Keratinocyte (primary cell): ENCODE measurements around the gene KLHDC4. TPM values are rescaled to one million over a fixed set of nuclear protein-coding genes. Genes with fewer than 3 reads are reported as not detected.

Experiments
- DNase-seq: peaks from one replicate; pipeline ENCODE4 v3.0.0-alpha.2; 2011; ENCODE audit warnings: low read depth, missing footprints, low spot score
- FAIRE-seq: peaks from 2 replicates; lab custom pipeline; 2011; peaks lifted over from hg19 to GRCh38; lab: Jason Lieb, UNC
- H2AFZ ChIP-seq: 2 replicates; pipeline ENCODE4 v1.6.0; 2012; ENCODE audit warnings: low read length, control low read depth, inconsistent platforms; ENCODE audit not compliant: control insufficient read depth
- H3K27ac ChIP-seq: 2 replicates; pipeline ENCODE4 v1.5.1; 2011; ENCODE audit warnings: low read length; ENCODE audit not compliant: control insufficient read depth, insufficient read depth
- H3K27me3 ChIP-seq: 3 replicates; pipeline ENCODE4 v1.6.0; 2011; ENCODE audit warnings: low read length; ENCODE audit not compliant: control insufficient read depth, insufficient read depth; ENCODE audit errors: extremely low read depth
- H3K36me3 ChIP-seq, 2 experiments: 2 replicates in 1 of 2; 3 replicates in 1 of 2; pipeline ENCODE4 v1.5.1; 2011; ENCODE audit warnings: low read length in 2 of 2, mild to moderate bottlenecking in 1 of 2; ENCODE audit not compliant: control insufficient read depth in 2 of 2, insufficient read depth in 2 of 2; ENCODE audit errors: extremely low read depth in 1 of 2
- H3K4me1 ChIP-seq: 3 replicates; pipeline ENCODE4 v1.5.1; 2011; ENCODE audit warnings: low read length; ENCODE audit not compliant: control insufficient read depth, insufficient read depth; ENCODE audit errors: extremely low read depth
- H3K4me2 ChIP-seq: 3 replicates; pipeline ENCODE4 v1.6.0; 2011; ENCODE audit warnings: low read depth, low read length; ENCODE audit not compliant: control insufficient read depth, insufficient read depth; ENCODE audit errors: extremely low read depth
- H3K4me3 ChIP-seq, 3 experiments: fragments of 200-600 bp in 1 of 3; sonication (generic) in 1 of 3; 2 replicates in 2 of 3; 3 replicates in 1 of 3; pipeline ENCODE4 v1.5.1; 2011 to 2016; ENCODE audit warnings: low read length in 3 of 3, mild to moderate bottlenecking in 3 of 3, control low read depth in 2 of 3, inconsistent platforms in 1 of 3, low read depth in 1 of 3, mixed read lengths in 1 of 3, mixed run types in 1 of 3, moderate library complexity in 1 of 3; ENCODE audit not compliant: control insufficient read depth in 2 of 3, insufficient read depth in 2 of 3; ENCODE audit errors: extremely low read depth in 1 of 3
- H3K79me2 ChIP-seq: 2 replicates; pipeline ENCODE4 v1.6.0; 2012; ENCODE audit warnings: low read length; ENCODE audit not compliant: control insufficient read depth, insufficient read depth
- H3K9ac ChIP-seq: 3 replicates; pipeline ENCODE4 v1.6.0; 2011; ENCODE audit warnings: low read length; ENCODE audit not compliant: control insufficient read depth, insufficient read depth; ENCODE audit errors: extremely low read depth
- H3K9me1 ChIP-seq: 3 replicates; pipeline ENCODE4 v1.6.0; 2011; ENCODE audit warnings: low read length; ENCODE audit not compliant: control insufficient read depth, insufficient read depth; ENCODE audit errors: extremely low read depth
- H3K9me3 ChIP-seq: 2 replicates; pipeline ENCODE4 v1.5.1; 2012; ENCODE audit warnings: low read depth, low read length; ENCODE audit not compliant: control insufficient read depth
- H4K20me1 ChIP-seq: 3 replicates; pipeline ENCODE4 v1.6.0; 2011; ENCODE audit warnings: low read length; ENCODE audit not compliant: control insufficient read depth, insufficient read depth; ENCODE audit errors: extremely low read depth
- EZH2 ChIP-seq: IDR thresholded peaks from one replicate; pipeline ENCODE4 v1.6.1; 2012; ENCODE audit warnings: inconsistent platforms, mild to moderate bottlenecking, low read length, moderate library complexity
- dilution Hi-C: fragments of 300-500 bp; cut with MboI; formaldehyde crosslinking; loops from one replicate; pipeline ENCODE4 v1.7.0; 2020; ENCODE audit warnings: low sequenced_read_pairs; ENCODE audit not compliant: extremely low pct_ligation_motif_present
- polyA plus RNA-seq, 5 experiments: library from polyadenylated mRNA; depleted of rRNA in 3 of 5; stranded (reverse) in 3 of 5; stranded (forward) in 1 of 5; unstranded in 1 of 5; fragments of >200 nt; gene quantifications; 1 replicate in 1 of 5; 2 replicates in 3 of 5; 3 replicates in 1 of 5; pipeline versions ENCODE4 v1.2.1 to v1.2.3, GENCODE V29; 2011 to 2012; ENCODE audit warnings: missing spikeins in 2 of 5, low read depth in 1 of 5, low replicate concordance in 1 of 5
- TF ChIP-seq, protein P1 (sequence below), 3 experiments: IDR thresholded peaks in 1 of 3; conservative IDR thresholded peaks in 1 of 3; optimal IDR thresholded peaks in 1 of 3; 2 replicates in 2 of 3; 3 replicates in 1 of 3; pipeline versions ENCODE3 to v1.5.1; 2011; ENCODE audit warnings: low read length in 3 of 3, mild to moderate bottlenecking in 3 of 3, moderate library complexity in 2 of 3, control low read depth in 1 of 3, inconsistent platforms in 1 of 3; ENCODE audit not compliant: insufficient read depth in 2 of 3; ENCODE audit errors: extremely low read depth in 1 of 3

The KLHDC4 gene
- polyA plus RNA-seq, 1 donor (not counting 4 experiments of a cell fraction or from before 2014, with no cell fraction given): 13.4 TPM

DNA sequence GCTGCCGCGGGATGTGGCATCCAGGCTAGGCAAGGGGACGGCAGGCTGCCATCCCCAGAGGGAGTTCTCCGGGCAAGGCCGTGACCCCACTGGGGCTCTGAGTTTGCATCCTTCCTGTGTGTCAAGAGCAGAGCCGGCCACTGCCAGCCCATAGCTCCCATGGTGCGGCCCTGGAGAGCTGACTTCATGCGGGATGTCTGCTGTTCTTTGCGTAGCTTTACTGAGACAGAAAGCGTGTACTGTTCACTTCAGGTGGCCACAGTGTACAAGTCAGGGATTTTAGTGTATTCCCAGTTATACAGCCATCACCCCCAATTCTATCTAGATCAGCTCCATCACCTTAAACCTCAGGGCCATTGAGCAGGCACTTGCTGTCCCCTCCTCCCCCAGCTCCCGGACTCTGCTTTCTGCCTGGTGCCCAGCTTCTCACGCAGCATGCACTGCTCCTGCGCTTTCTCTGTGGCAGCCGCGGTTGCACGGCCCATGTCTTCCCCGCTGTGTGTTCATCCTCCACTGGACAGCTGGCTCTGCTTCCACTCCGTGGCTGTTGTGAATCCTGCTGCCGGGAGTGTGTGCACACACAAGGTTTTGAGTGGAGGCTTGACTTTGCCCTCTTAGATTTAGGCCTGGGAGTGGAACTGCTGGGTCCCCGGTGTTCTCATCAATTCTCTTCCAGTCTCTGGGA is 71.2 kb downstream of the KLHDC4 start:
- no peak for FAIRE-seq
- dilution Hi-C loops: no loop called here
- no peaks in the 10 kb centered on the region for H3K79me2 ChIP-seq
- H3K4me1 ChIP-seq: no peaks in the 10 kb centered on the region
- DNase-seq: no peak
- no peak overlapping the region for H3K4me3 ChIP-seq
- TF ChIP-seq, protein P1, sequence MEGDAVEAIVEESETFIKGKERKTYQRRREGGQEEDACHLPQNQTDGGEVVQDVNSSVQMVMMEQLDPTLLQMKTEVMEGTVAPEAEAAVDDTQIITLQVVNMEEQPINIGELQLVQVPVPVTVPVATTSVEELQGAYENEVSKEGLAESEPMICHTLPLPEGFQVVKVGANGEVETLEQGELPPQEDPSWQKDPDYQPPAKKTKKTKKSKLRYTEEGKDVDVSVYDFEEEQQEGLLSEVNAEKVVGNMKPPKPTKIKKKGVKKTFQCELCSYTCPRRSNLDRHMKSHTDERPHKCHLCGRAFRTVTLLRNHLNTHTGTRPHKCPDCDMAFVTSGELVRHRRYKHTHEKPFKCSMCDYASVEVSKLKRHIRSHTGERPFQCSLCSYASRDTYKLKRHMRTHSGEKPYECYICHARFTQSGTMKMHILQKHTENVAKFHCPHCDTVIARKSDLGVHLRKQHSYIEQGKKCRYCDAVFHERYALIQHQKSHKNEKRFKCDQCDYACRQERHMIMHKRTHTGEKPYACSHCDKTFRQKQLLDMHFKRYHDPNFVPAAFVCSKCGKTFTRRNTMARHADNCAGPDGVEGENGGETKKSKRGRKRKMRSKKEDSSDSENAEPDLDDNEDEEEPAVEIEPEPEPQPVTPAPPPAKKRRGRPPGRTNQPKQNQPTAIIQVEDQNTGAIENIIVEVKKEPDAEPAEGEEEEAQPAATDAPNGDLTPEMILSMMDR (optimal IDR thresholded peaks at IDR 0.05 in 1 of 3, IDR thresholded peaks at IDR 0.05 in 1 of 3, conservative IDR thresholded peaks at IDR 0.05 in 1 of 3; ENCODE audit: extremely low read depth in 1 of 3, insufficient read depth in 2 of 3, low read length in 3 of 3): no peak
- TF ChIP-seq EZH2: no peak
- no peak overlapping the region for H3K9ac ChIP-seq
- no peak overlapping the region for H3K4me2 ChIP-seq
- no peak overlapping the region for H2AFZ ChIP-seq
- H3K9me1 ChIP-seq: no peaks in the 10 kb centered on the region
- no peaks in the 10 kb centered on the region for H4K20me1 ChIP-seq
- no peaks in the 10 kb centered on the region for H3K9me3 ChIP-seq
- peaks cover under 1 to 5% of the 10 kb centered on the region in 2 experiments for H3K36me3 ChIP-seq
- no peak overlapping the region for H3K27ac ChIP-seq
- H3K27me3 ChIP-seq: peaks cover 8% of the 10 kb centered on the region

DNA sequence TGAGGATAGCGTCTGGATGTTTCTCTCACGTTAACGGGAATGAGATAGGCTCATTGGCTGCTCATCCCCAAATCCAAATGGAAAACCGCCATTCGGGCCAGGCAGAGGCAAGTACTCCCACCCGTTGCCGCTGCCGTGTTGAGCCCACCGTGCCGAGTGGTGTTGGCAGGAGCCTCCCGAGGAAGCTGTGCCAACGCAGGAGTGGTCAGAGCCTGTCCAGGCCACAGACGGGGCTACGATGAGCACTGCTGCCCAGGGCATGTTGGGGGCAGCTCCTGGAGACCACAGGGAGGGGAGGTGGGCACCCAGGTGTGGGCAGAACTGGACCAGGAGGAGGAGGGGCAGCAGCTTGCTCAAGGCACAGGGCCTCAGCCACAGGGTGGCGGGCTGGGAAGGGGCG is 72.0 kb downstream of the KLHDC4 start:
- no peaks in the 10 kb centered on the region for H3K4me1 ChIP-seq
- H3K9me3 ChIP-seq: no peaks in the 10 kb centered on the region
- H3K4me2 ChIP-seq: no peak overlapping the region
- H2AFZ ChIP-seq: no peak overlapping the region
- FAIRE-seq: no peak
- H3K9me1 ChIP-seq: no peaks in the 10 kb centered on the region
- dilution Hi-C loops: no loop called here
- H3K9ac ChIP-seq: no peak overlapping the region
- H3K27ac ChIP-seq: no peak overlapping the region
- H3K4me3 ChIP-seq: no peak overlapping the region
- peaks cover 10% of the 10 kb centered on the region for H3K27me3 ChIP-seq
- no peak for TF ChIP-seq EZH2
- TF ChIP-seq, protein P1 (optimal IDR thresholded peaks at IDR 0.05 in 1 of 3, IDR thresholded peaks at IDR 0.05 in 1 of 3, conservative IDR thresholded peaks at IDR 0.05 in 1 of 3; ENCODE audit: extremely low read depth in 1 of 3, insufficient read depth in 2 of 3, low read length in 3 of 3): no peak
- peaks cover 0 to 5% of the 10 kb centered on the region in 2 experiments for H3K36me3 ChIP-seq
- DNase-seq: no peak
- no peaks in the 10 kb centered on the region for H3K79me2 ChIP-seq
- H4K20me1 ChIP-seq: no peaks in the 10 kb centered on the region
